Peyer's patch (tissue), 4 donors: ENCODE results near the gene RBM19.

Experiments used
- POLR2A ChIP-seq, 2 donors: fragments of 450-650 bp; IDR thresholded peaks; one replicate each; pipeline ENCODE4 v1.5.1; 2017; ENCODE audit warnings: antibody characterized with exemption in 2 of 2, mild to moderate bottlenecking in 2 of 2, moderate library complexity in 2 of 2
- TF ChIP-seq, protein P1 (sequence below), 6 experiments: fragments of 450-650 bp in 4 of 6; fragments of 200-600 bp in 2 of 6; sonication (generic) in 1 of 6; IDR thresholded peaks; one replicate each; pipeline ENCODE4 v1.5.1; 2017 to 2019; ENCODE audit warnings: antibody characterized with exemption in 6 of 6, mild to moderate bottlenecking in 3 of 6, moderate library complexity in 1 of 6

DNA sequence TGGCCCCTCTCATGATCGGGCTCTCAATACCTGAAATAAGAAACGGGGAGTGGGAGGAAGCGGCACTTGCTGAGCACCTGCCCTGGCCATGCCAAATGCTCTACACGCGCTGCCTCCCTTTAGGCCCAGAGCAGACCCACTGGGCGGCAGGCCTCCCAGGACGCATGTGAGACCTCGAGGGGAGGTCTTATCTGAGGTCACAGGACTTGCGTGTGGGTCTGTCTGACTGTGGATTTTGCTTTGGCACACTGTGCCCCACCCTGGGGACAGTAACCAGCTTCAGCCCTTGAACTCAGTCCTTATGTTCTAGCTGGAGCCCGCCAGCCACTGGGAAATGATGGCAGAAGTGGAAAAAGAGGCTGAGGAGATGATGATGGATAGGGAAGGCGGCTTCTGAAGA, 91.8 kb downstream of the RBM19 start:
- no peak for TF ChIP-seq POLR2A (IDR thresholded peaks at IDR 0.05)
- TF ChIP-seq, protein P1, sequence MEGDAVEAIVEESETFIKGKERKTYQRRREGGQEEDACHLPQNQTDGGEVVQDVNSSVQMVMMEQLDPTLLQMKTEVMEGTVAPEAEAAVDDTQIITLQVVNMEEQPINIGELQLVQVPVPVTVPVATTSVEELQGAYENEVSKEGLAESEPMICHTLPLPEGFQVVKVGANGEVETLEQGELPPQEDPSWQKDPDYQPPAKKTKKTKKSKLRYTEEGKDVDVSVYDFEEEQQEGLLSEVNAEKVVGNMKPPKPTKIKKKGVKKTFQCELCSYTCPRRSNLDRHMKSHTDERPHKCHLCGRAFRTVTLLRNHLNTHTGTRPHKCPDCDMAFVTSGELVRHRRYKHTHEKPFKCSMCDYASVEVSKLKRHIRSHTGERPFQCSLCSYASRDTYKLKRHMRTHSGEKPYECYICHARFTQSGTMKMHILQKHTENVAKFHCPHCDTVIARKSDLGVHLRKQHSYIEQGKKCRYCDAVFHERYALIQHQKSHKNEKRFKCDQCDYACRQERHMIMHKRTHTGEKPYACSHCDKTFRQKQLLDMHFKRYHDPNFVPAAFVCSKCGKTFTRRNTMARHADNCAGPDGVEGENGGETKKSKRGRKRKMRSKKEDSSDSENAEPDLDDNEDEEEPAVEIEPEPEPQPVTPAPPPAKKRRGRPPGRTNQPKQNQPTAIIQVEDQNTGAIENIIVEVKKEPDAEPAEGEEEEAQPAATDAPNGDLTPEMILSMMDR (IDR thresholded peaks at IDR 0.05) = no peak
